Endothelial cell of umbilical vein (primary cell): ENCODE results near the gene AVL9. TPM values are rescaled to one million over a fixed set of nuclear protein-coding genes. Genes with fewer than 3 reads are reported as not detected.

Source experiments
- BruUV-seq: library from RNA; stranded (reverse); fragments of 400-500 nt; replicated peaks from 2 replicates; lab custom pipeline; 2021; lab: Mats Ljungman, UMichigan
- CTCF ChIA-PET: fragments of 300-600, 350-600 bp; sonication (Branson Sonifier 250); formaldehyde crosslinking; loops from one replicate; lab custom pipeline; 2021; ENCODE audit warnings: antibody characterized with exemption, inconsistent platforms; lab: Charles Lee
- POLR2A ChIA-PET: fragments of 300-600, 350-600 bp; sonication (Branson Sonifier 250); formaldehyde crosslinking; loops from one replicate; lab custom pipeline; 2021; ENCODE audit warnings: antibody characterized with exemption, inconsistent platforms; lab: Charles Lee
- DNase-seq: peaks from one replicate; pipeline ENCODE4 v3.0.0-alpha.2; 2011; ENCODE audit warnings: low read depth, low spot score
- FAIRE-seq: peaks from 2 replicates; lab custom pipeline; 2011; peaks lifted over from hg19 to GRCh38; lab: Jason Lieb, UNC
- H2AFZ ChIP-seq: 2 replicates; pipeline ENCODE4 v1.6.0; 2012; ENCODE audit warnings: low read depth, low read length, control low read depth, inconsistent platforms
- H3K27ac ChIP-seq: 2 replicates; pipeline ENCODE4 v1.5.1; 2011; ENCODE audit warnings: low read depth, mild to moderate bottlenecking, control low read depth, low read length, moderate library complexity; ENCODE audit not compliant: insufficient read depth
- H3K27me3 ChIP-seq, 2 experiments: 2 replicates each; pipeline versions ENCODE4 v1.6.0 to v1.6.1; 2011; ENCODE audit warnings: low read length in 2 of 2, mixed read lengths in 1 of 2; ENCODE audit not compliant: control insufficient read depth in 2 of 2, insufficient read depth in 2 of 2
- H3K36me3 ChIP-seq, 2 experiments: 2 replicates in 1 of 2; 3 replicates in 1 of 2; pipeline ENCODE4 v1.5.1; 2011; ENCODE audit warnings: low read length in 2 of 2, mild to moderate bottlenecking in 1 of 2, moderate library complexity in 1 of 2; ENCODE audit not compliant: control insufficient read depth in 2 of 2, insufficient read depth in 2 of 2; ENCODE audit errors: extremely low read depth in 1 of 2
- H3K4me1 ChIP-seq: 3 replicates; pipeline ENCODE4 v1.5.1; 2011; ENCODE audit warnings: mild to moderate bottlenecking, low read length; ENCODE audit not compliant: control insufficient read depth, insufficient read depth; ENCODE audit errors: extremely low read depth
- H3K4me2 ChIP-seq: 2 replicates; pipeline ENCODE4 v1.6.1; 2011; ENCODE audit warnings: low read length, control low read depth, mixed read lengths; ENCODE audit not compliant: insufficient read depth
- H3K4me3 ChIP-seq, 3 experiments: fragments of 200-600 bp in 1 of 3; sonication (generic), shearing (Covaris generic) in 1 of 3; replicated peaks in 1 of 3; 2 replicates each; pipeline ENCODE4 v1.5.1; 2011 to 2016; ENCODE audit warnings: control low read depth in 3 of 3, low read length in 3 of 3, mild to moderate bottlenecking in 2 of 3, inconsistent platforms in 1 of 3, low read depth in 1 of 3, moderate library complexity in 1 of 3; ENCODE audit not compliant: insufficient read depth in 1 of 3
- H3K79me2 ChIP-seq: 2 replicates; pipeline ENCODE4 v1.6.0; 2012; ENCODE audit warnings: low read length, inconsistent platforms; ENCODE audit not compliant: control insufficient read depth, insufficient read depth
- H3K9ac ChIP-seq: replicated peaks from 2 replicates; pipeline ENCODE3; 2011; ENCODE audit warnings: low read length, control low read depth; ENCODE audit not compliant: insufficient read depth; ENCODE audit errors: extremely low read depth
- H3K9me1 ChIP-seq: replicated peaks from 3 replicates; pipeline ENCODE4 v1.6.0; 2011; ENCODE audit warnings: mild to moderate bottlenecking, low read length; ENCODE audit not compliant: control insufficient read depth, insufficient read depth; ENCODE audit errors: extremely low read depth
- H3K9me3 ChIP-seq: replicated peaks from 2 replicates; pipeline ENCODE4 v1.5.1; 2012; ENCODE audit warnings: low read length, inconsistent platforms; ENCODE audit not compliant: control insufficient read depth, insufficient read depth
- H4K20me1 ChIP-seq: replicated peaks from 2 replicates; pipeline ENCODE3; 2011; ENCODE audit warnings: mild to moderate bottlenecking, low read length; ENCODE audit not compliant: control insufficient read depth, insufficient read depth; ENCODE audit errors: extremely low read depth
- EZH2 ChIP-seq: IDR thresholded peaks from 2 replicates; pipeline ENCODE4 v1.6.1; 2012; ENCODE audit warnings: borderline replicate concordance, low read depth, mild to moderate bottlenecking, moderate library complexity, low read length, inconsistent platforms; ENCODE audit not compliant: severe bottlenecking
- FOS ChIP-seq: IDR thresholded peaks from 2 replicates; pipeline ENCODE4 v1.6.1; 2011; ENCODE audit warnings: mild to moderate bottlenecking, low read length, moderate library complexity, borderline replicate concordance; ENCODE audit not compliant: insufficient read depth
- GATA2 ChIP-seq: IDR thresholded peaks from 2 replicates; pipeline ENCODE4 v1.7.0; 2011; ENCODE audit warnings: low read depth, mild to moderate bottlenecking, moderate library complexity, mixed read lengths, low read length; ENCODE audit not compliant: insufficient read length, insufficient read depth
- JUN ChIP-seq: IDR thresholded peaks from 2 replicates; pipeline ENCODE4 v1.6.1; 2011; ENCODE audit warnings: borderline replicate concordance, low read depth; ENCODE audit not compliant: insufficient read length, insufficient read depth
- MYC ChIP-seq: IDR thresholded peaks from one replicate; pipeline ENCODE4 v1.6.1; 2011; ENCODE audit warnings: mild to moderate bottlenecking, low read depth, low read length
- POLR2A ChIP-seq: IDR thresholded peaks from 2 replicates; pipeline ENCODE4 v1.6.1; 2012; ENCODE audit warnings: low read depth, mild to moderate bottlenecking, control low read depth, low read length
- POLR2AphosphoS5 ChIP-seq: IDR thresholded peaks from 2 replicates; pipeline ENCODE4 v1.6.1; 2012; ENCODE audit warnings: low read depth, mild to moderate bottlenecking, control low read depth, low read length, moderate library complexity; ENCODE audit not compliant: insufficient read depth
- dilution Hi-C: fragments of 300-500 bp; cut with MboI; formaldehyde crosslinking; loops from one replicate; pipeline ENCODE4 v1.15.0; 2019; ENCODE audit warnings: low sequenced_read_pairs; ENCODE audit not compliant: extremely low pct_ligation_motif_present
- intact Hi-C: fragments of 100-400 bp; cut with micrococcal nuclease; formaldehyde crosslinking; loops from one replicate; pipeline ENCODE4 v1.10.0; 2022
- polyA plus RNA-seq, 4 experiments: library from polyadenylated mRNA; depleted of rRNA in 3 of 4; stranded (reverse) in 3 of 4; unstranded in 1 of 4; fragments of >200 nt; gene quantifications; 2 replicates each; pipeline versions ENCODE4 v1.2.1 to v1.2.3, GENCODE V29; 2011 to 2012; ENCODE audit warnings: missing spikeins in 1 of 4
- total RNA-seq: library from RNA; stranded (reverse); gene quantifications from 2 replicates; pipeline ENCODE4 v1.2.3, GENCODE V29; 2021
- TF ChIP-seq, protein P1 (sequence below): IDR thresholded peaks from 2 replicates; pipeline ENCODE4 v1.6.1; 2011; ENCODE audit not compliant: insufficient read depth, insufficient read length
- TF ChIP-seq, protein P2 (sequence below), 2 donors: IDR thresholded peaks; 1 replicate in 1 of 2; 2 replicates in 1 of 2; pipeline ENCODE4 v1.5.1; 2011; ENCODE audit warnings: low read length in 2 of 2, mild to moderate bottlenecking in 2 of 2, moderate library complexity in 2 of 2, control low read depth in 1 of 2, inconsistent platforms in 1 of 2, low read depth in 1 of 2; ENCODE audit not compliant: insufficient read depth in 1 of 2; ENCODE audit errors: extremely low read depth in 1 of 2

AVL9 gene
- total and polyA plus RNA-seq, 2 donors (not counting 3 experiments of a cell fraction or from before 2014, with no cell fraction given), result 12.7 to 42.5 TPM

DNA sequence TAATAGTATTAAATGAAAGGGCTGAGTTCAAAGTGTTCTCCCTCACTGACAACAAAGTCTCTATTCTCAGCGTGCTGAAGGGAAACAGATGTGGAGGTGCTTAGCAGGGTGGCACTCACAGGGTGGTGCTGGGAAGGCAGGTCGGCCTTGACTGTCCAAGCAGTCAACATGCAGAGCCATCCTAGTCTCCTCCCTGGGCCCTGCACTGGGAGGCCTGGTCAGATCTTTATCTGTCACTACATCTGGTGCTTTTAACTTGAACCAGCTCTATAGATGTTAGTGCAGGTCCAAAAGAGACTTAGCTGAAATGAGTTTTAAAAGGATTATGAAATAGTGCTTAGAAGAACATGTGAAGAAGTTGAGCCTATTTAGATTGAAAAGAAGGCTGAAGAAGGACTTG lies 82.1 kb downstream of the AVL9 start:
- POLR2A ChIA-PET, result no interaction called here
- TF ChIP-seq EZH2, result no peak
- TF ChIP-seq, protein P1, sequence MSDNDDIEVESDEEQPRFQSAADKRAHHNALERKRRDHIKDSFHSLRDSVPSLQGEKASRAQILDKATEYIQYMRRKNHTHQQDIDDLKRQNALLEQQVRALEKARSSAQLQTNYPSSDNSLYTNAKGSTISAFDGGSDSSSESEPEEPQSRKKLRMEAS, result no peak
- TF ChIP-seq, protein P2, sequence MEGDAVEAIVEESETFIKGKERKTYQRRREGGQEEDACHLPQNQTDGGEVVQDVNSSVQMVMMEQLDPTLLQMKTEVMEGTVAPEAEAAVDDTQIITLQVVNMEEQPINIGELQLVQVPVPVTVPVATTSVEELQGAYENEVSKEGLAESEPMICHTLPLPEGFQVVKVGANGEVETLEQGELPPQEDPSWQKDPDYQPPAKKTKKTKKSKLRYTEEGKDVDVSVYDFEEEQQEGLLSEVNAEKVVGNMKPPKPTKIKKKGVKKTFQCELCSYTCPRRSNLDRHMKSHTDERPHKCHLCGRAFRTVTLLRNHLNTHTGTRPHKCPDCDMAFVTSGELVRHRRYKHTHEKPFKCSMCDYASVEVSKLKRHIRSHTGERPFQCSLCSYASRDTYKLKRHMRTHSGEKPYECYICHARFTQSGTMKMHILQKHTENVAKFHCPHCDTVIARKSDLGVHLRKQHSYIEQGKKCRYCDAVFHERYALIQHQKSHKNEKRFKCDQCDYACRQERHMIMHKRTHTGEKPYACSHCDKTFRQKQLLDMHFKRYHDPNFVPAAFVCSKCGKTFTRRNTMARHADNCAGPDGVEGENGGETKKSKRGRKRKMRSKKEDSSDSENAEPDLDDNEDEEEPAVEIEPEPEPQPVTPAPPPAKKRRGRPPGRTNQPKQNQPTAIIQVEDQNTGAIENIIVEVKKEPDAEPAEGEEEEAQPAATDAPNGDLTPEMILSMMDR (IDR thresholded peaks at IDR 0.05; ENCODE audit: extremely low read depth in 1 of 2, insufficient read depth in 1 of 2, low read depth in 1 of 2, low read length in 2 of 2), result no peak
- TF ChIP-seq POLR2AphosphoS5, result no peak
- TF ChIP-seq JUN, result no peak

DNA sequence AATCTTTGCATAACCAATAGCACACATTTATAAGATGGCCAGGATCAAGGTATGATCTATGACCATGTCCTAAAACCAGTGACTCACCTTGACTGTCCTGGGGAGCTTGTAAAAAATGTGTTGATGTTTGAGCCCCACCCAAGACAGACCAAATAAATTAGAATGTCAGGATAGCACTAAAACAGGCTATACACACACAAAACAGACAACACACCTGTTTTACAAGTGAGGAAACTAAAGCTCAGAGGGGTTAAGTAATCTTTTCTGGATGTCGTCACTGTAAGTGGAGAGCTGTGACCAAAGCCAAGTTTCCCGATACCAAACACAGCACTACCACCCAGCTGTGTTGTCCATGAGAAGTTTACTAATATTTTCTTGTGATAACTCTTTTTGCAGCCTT lies 84.5 kb downstream of the AVL9 start:
- ChIA-PET POLR2A (no interaction called here), CTCF (interaction anchor here (1.9 kb wide), 1 partner anchor 9 kb away, joined by 4 read pairs; no protein-coding TSS in a partner anchor)
- Histone ChIP-seq H2AFZ (no peak overlapping the region), H3K27ac (no peak overlapping the region), H3K9me1 (no peaks in the 10 kb centered on the region), H3K79me2 (no peaks in the 10 kb centered on the region), H4K20me1 (no peaks in the 10 kb centered on the region), H3K4me3 (no peak overlapping the region), H3K9ac (no peak overlapping the region), H3K4me1 (no peaks in the 10 kb centered on the region), H3K9me3 (no peaks in the 10 kb centered on the region), H3K27me3 (no peaks in the 10 kb centered on the region), H3K36me3 (peaks cover 18 to 24% of the 10 kb centered on the region in 2 experiments), H3K4me2 (no peak overlapping the region)
- BruUV-seq, result no TSS peak
- TF ChIP-seq POLR2A (no peak), JUN (no peak), MYC (no peak), POLR2AphosphoS5 (no peak), FOS (no peak), EZH2 (no peak), GATA2 (no peak)
- TF ChIP-seq, protein P2 (IDR thresholded peaks at IDR 0.05; ENCODE audit: extremely low read depth in 1 of 2, insufficient read depth in 1 of 2, low read depth in 1 of 2, low read length in 2 of 2), result no peak
- TF ChIP-seq, protein P1, result no peak
- intact Hi-C loops, result loop anchor here (10.0 kb wide), 1 partner anchor 1875 kb away; no protein-coding TSS in a partner anchor
- dilution Hi-C loops, result no loop called here
- no peak for FAIRE-seq
- DNase-seq, result no peak

More for the DNA sequence above, 82.1 kb downstream of the AVL9 start:
- H3K79me2 ChIP-seq, result no peaks in the 10 kb centered on the region
- dilution Hi-C loops (no loop called here), intact Hi-C loops (no loop called here)
- no peak overlapping the region for H3K4me2 ChIP-seq
- H3K36me3 ChIP-seq, result peaks cover 13 to 20% of the 10 kb centered on the region in 2 experiments
- H2AFZ ChIP-seq, result no peak overlapping the region
- H3K9ac ChIP-seq, result no peak overlapping the region
- BruUV-seq, result no TSS peak
- H3K27me3 ChIP-seq, result no peaks in the 10 kb centered on the region
- DNase-seq (no peak), FAIRE-seq (no peak)
- H3K9me3 ChIP-seq, result no peaks in the 10 kb centered on the region
- no peaks in the 10 kb centered on the region for H4K20me1 ChIP-seq
- H3K9me1 ChIP-seq, result no peaks in the 10 kb centered on the region
- H3K4me3 ChIP-seq, result no peak overlapping the region
- H3K4me1 ChIP-seq, result no peaks in the 10 kb centered on the region
- H3K27ac ChIP-seq, result no peak overlapping the region
- CTCF ChIA-PET, result no interaction called here
